Karpas-422 (cell line): Measurements from ENCODE around the gene TTC34. TPM values are rescaled to one million over a fixed set of nuclear protein-coding genes. Genes with fewer than 3 reads are reported as not detected.
A peak's percentile ranks its signal among the peaks of the same experiment; 100 is the strongest.

Experiments
- DNase-seq: peaks from one replicate; pipeline ENCODE4 v3.0.0-alpha.2; 2015
- H2AFZ ChIP-seq: fragments of 200-600 bp; sonication (generic); 2 replicates; pipeline ENCODE4 v1.6.1; 2014; ENCODE audit warnings: antibody characterized with exemption, low read length, mixed read lengths
- H3K27ac ChIP-seq: fragments of 200-600 bp; sonication (generic); 2 replicates; pipeline ENCODE4 v1.5.1; 2014; ENCODE audit warnings: mild to moderate bottlenecking, low read length, moderate library complexity
- H3K27me3 ChIP-seq: fragments of 200-600 bp; sonication (generic); 2 replicates; pipeline ENCODE4 v1.6.1; 2014; ENCODE audit warnings: low read length, mixed read lengths
- H3K36me3 ChIP-seq: fragments of 200-600 bp; sonication (generic); 2 replicates; pipeline ENCODE4 v1.6.1; 2014; ENCODE audit warnings: low read length, mixed read lengths; ENCODE audit not compliant: insufficient read depth
- H3K4me1 ChIP-seq: fragments of 200-600 bp; sonication (generic); 2 replicates; pipeline ENCODE4 v1.6.1; 2014; ENCODE audit warnings: mild to moderate bottlenecking, low read length, mixed read lengths
- H3K4me2 ChIP-seq: fragments of 200-600 bp; sonication (generic); 2 replicates; pipeline ENCODE4 v1.6.1; 2014; ENCODE audit warnings: low read length, low read depth, mild to moderate bottlenecking; ENCODE audit not compliant: poor library complexity, severe bottlenecking
- H3K4me3 ChIP-seq: fragments of 200-600 bp; sonication (generic); 2 replicates; pipeline ENCODE4 v1.5.1; 2014; ENCODE audit warnings: mild to moderate bottlenecking, antibody characterized with exemption, low read length, mixed read lengths
- H3K79me2 ChIP-seq: fragments of 200-600 bp; sonication (generic); 2 replicates; pipeline ENCODE4 v1.6.1; 2014; ENCODE audit warnings: mild to moderate bottlenecking, low read length, mixed read lengths
- H3K9ac ChIP-seq: fragments of 200-600 bp; sonication (generic); 2 replicates; pipeline ENCODE4 v1.6.0; 2014; ENCODE audit warnings: low read length
- H3K9me2 ChIP-seq: fragments of 200-600 bp; sonication (generic), shearing (Covaris generic); replicated peaks from 2 replicates; pipeline ENCODE4 v1.6.0; 2014; ENCODE audit warnings: mild to moderate bottlenecking, low read length, moderate library complexity; ENCODE audit not compliant: insufficient read depth
- H3K9me3 ChIP-seq: fragments of 300-700, 200-600 bp; sonication (generic); 2 replicates; pipeline ENCODE4 v1.6.1; 2014; ENCODE audit warnings: low read length, mixed read lengths
- H4K20me1 ChIP-seq: fragments of 200-600 bp; sonication (generic); 2 replicates; pipeline ENCODE4 v1.6.1; 2014; ENCODE audit warnings: mild to moderate bottlenecking, antibody characterized with exemption, low read length, low read depth; ENCODE audit not compliant: insufficient read depth
- total RNA-seq: library from RNA; depleted of rRNA; stranded (reverse); fragments of >200 nt; shearing (Covaris generic); gene quantifications from 2 replicates; pipeline ENCODE4 v1.2.3, GENCODE V29; 2014; ENCODE audit warnings: low replicate concordance

The TTC34 gene
- total RNA-seq, 1 experiment from 2014 or later: 1.0 TPM

DNA sequence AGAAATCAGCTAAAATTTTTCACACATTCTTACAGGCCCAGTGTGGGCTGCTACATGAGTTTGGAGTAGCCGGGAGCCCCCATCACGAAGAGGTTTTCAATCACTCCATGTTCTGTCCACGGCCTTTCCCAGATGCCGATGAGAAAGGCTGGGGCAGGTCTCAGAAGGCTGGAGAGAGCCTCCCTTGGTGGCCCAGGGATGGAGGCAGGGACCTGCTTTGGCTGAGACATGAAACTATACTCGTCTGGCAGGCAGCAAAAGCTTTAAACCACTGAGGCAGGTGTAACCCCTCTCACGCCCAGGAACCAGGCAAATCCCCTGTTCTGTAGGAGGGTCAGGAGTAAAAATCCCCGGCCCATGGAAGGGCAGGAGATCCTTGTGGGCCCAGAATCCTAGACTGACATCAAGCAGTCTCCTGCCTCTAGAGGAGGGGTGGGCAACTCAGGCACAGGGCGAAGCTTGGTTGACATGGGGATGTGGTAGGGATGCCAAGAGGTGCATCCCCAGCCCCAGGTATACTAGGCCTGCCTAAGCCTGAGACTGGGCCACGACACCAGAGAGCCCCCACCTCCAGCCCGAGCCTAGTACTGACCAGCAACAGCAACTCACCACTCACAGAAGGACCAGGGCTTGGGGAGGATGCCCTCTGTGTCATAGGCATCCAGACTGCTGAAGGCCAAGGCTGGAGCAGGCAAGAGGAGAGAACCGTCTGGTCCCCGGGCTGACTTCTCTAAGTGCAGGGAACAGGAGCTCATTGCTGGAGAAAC, 177.7 kb downstream of the TTC34 start:
- Histone ChIP-seq H3K9ac (no peak overlapping the region), H4K20me1 (no peaks in the 10 kb centered on the region), H3K4me3 (no peak overlapping the region), H3K9me2 (no peaks in the 10 kb centered on the region), H3K9me3 (no peaks in the 10 kb centered on the region), H3K27me3 (no peaks in the 10 kb centered on the region), H2AFZ (no peak overlapping the region), H3K4me2 (no peak overlapping the region), H3K36me3 (no peaks in the 10 kb centered on the region), H3K27ac (no peak overlapping the region), H3K79me2 (no peaks in the 10 kb centered on the region), H3K4me1 (no peaks in the 10 kb centered on the region)
- DNase-seq: no peak

DNA sequence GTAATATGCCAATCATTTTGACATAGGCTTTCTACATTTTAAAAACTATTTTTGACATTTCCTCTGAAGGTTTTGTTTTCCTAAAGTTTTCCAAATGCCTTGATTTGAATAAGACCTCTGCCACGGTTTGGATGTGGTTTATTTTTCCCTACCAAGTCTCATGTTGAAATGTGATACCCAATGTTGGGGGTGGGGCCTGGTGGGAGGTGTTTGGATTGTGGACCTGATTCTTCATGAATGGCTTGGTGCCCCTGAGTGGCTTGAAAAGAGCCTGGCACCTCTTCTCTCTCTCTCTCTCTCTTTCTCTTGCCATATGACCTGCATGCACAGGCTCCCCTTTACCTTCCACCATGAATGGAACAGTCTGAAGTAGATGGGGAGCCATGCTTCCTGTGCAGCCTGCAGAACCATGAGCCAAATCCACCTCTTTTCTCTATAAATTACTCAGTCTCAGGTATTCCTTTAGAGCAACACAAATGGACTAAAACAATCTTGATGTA, 183.5 kb downstream of the TTC34 start:
- no peak overlapping the region for H3K27ac ChIP-seq
- no peaks in the 10 kb centered on the region for H3K9me2 ChIP-seq
- H3K9me3 ChIP-seq: no peaks in the 10 kb centered on the region
- H3K9ac ChIP-seq: no peak overlapping the region
- H2AFZ ChIP-seq: no peak overlapping the region
- no peaks in the 10 kb centered on the region for H3K79me2 ChIP-seq
- no peak for DNase-seq
- no peaks in the 10 kb centered on the region for H3K36me3 ChIP-seq
- no peaks in the 10 kb centered on the region for H3K4me1 ChIP-seq
- no peak overlapping the region for H3K4me2 ChIP-seq
- H3K4me3 ChIP-seq: no peak overlapping the region
- no peaks in the 10 kb centered on the region for H3K27me3 ChIP-seq
- no peaks in the 10 kb centered on the region for H4K20me1 ChIP-seq

DNA sequence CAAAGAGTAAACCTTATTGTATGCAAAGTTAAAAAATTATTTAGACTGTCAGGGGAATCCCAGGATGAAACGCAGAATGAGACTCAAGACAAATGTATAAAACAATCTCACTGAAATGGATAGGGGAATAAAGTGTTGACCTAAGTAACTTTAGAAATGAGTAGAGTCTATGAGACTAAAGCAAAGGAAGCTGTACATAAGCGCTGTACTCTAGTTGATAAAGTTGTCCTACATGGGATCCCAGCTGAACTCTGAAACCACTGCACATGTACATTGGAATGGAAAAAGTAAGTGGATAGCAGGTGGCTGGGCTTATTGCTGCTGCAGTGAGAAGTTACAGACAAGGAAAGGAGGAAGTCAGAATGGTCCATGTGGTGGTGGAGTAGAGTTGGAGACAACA, 187.3 kb downstream of the TTC34 start:
- no peaks in the 10 kb centered on the region for H3K36me3 ChIP-seq
- H3K9me2 ChIP-seq: no peaks in the 10 kb centered on the region
- no peaks in the 10 kb centered on the region; the same call in 1 of the 2 replicates for H3K27me3 ChIP-seq
- no peak for DNase-seq
- peaks cover 7% of the 10 kb centered on the region for H3K4me1 ChIP-seq
- H3K27ac ChIP-seq: no peak overlapping the region
- H2AFZ ChIP-seq: no peak overlapping the region
- no peak overlapping the region for H3K4me2 ChIP-seq
- H3K9ac ChIP-seq: no peak overlapping the region
- H3K9me3 ChIP-seq: no peaks in the 10 kb centered on the region
- H3K4me3 ChIP-seq: no peak overlapping the region
- H3K79me2 ChIP-seq: no peaks in the 10 kb centered on the region
- no peaks in the 10 kb centered on the region for H4K20me1 ChIP-seq

DNA sequence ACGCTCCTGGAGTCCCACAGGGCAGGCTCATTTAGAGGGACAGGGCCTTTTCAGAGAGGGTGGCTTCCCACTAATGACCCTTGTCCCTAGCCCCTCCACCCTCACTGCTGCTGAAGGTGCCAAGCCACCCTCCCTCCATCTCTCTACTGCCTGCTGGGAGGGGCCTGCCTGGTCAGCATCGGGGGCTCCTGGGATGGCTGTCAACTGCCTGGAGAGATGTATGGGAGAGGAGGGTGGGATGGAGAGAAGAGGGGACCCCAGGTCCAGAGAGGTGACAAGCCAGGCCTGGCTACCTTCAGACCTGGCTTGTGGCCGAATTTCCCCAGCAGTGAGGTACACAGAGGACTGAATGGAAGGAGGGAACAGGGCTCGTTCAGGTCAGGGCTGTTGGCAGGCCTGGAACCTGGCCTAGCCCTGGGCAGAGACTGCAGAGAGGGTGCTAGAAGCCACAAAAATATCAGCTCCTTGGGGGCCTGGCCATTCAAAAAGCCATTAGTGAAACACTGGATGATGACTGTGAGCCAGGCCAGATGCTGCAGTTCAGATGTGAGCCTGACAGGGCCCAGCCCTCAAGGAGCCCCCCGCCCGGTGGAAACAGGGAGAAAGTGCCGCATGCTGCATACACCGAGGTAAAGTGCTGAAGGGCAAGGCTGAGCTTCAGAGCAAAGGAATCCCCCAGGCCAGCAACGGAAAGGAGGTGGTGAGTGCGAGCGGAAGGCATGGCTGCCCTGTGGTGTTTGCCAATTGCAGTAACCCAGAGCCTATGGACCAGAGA, 188.7 kb downstream of the TTC34 start:
- no peak overlapping the region for H3K4me2 ChIP-seq
- H3K4me1 ChIP-seq: peaks cover 7% of the 10 kb centered on the region
- no peaks in the 10 kb centered on the region for H3K79me2 ChIP-seq
- no peaks in the 10 kb centered on the region for H3K9me3 ChIP-seq
- no peaks in the 10 kb centered on the region for H3K36me3 ChIP-seq
- no peak overlapping the region for H3K27ac ChIP-seq
- H3K4me3 ChIP-seq: no peak overlapping the region
- no peak overlapping the region for H2AFZ ChIP-seq
- no peaks in the 10 kb centered on the region for H4K20me1 ChIP-seq
- no peaks in the 10 kb centered on the region; the same call in 1 of the 2 replicates for H3K27me3 ChIP-seq
- DNase-seq: no peak
- no peaks in the 10 kb centered on the region for H3K9me2 ChIP-seq
- no peak overlapping the region for H3K9ac ChIP-seq

DNA sequence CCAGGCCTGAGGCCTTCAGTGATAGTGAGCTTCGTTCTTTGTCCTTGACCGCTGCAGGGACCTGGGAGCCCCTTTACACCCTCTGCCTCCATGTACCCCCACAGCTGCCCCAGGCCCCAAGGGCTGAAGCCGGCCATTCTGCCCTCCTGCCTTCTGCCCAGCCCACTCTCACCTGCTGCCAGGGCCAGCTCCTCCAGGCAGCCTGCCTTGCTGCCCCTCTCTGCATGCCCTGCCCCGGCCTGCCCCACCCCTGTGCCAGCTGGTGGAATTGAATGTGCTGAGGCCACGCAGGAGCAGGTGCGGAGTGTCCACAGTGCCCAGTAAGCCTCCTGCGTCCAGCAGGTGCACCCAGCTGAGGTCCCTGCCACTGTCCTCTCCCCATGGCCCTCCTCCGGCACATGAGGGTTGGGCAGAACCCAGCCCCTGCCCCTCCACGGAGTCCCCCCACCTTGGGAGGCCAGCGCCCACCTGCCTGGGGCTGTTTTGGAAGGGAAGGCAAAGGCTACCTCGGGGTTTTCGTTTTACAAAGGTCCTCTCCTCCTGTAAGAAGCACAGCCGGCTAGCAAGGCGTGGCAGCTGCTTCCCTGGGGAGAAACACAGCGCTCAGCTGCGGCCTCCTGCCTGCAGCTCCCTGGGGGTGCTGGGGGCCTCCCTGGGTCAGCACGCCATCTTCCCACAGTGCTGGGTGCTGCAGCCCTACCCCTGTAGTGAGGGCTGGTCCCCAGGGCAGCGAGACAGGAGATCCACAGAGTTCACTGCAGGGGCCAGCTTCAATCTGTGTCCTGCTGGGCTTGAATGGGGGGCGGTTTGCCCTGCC, 189.7 kb downstream of the TTC34 start:
- Histone ChIP-seq H4K20me1 (no peaks in the 10 kb centered on the region), H3K36me3 (no peaks in the 10 kb centered on the region), H3K27me3 (no peaks in the 10 kb centered on the region; the same call in 1 of the 2 replicates), H3K27ac (no peak overlapping the region), H2AFZ (no peak overlapping the region), H3K9me2 (no peaks in the 10 kb centered on the region), H3K4me2 (peak overlapping the region; percentile 35), H3K4me1 (peaks cover 7% of the 10 kb centered on the region), H3K9me3 (no peaks in the 10 kb centered on the region), H3K9ac (no peak overlapping the region), H3K4me3 (no peak overlapping the region), H3K79me2 (no peaks in the 10 kb centered on the region)
- DNase-seq: peak; percentile 66

DNA sequence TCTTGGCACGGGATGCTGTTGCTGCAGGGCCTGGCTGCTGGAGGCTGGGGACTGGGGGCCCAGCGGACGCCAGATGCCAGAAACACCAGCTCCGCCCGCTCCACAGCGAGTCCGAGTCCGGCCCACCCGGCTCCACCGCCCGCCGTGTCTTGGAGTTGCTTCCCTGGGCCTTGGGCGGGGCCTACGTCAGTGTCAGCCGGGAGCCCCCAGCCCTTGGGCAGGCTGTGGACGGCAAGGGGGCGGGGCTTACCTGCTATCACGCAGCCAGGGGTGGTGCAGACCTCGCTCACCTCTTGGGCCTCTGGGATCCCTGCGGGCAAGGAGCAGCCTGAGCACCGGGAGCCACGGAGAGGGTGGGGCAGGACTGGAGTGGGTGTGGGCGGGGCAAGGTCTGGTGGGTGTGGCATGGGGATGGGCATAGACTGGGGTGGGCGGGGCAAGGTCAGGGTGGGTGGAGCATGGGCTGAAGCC, 190.4 kb downstream of the TTC34 start:
- Histone ChIP-seq H2AFZ (no peak overlapping the region), H3K9me3 (no peaks in the 10 kb centered on the region), H4K20me1 (no peaks in the 10 kb centered on the region), H3K4me3 (no peak overlapping the region), H3K27ac (no peak overlapping the region), H3K36me3 (no peaks in the 10 kb centered on the region), H3K9ac (no peak overlapping the region), H3K4me1 (peaks cover 7% of the 10 kb centered on the region), H3K27me3 (no peaks in the 10 kb centered on the region; the same call in 1 of the 2 replicates), H3K9me2 (no peaks in the 10 kb centered on the region), H3K4me2 (no peak overlapping the region), H3K79me2 (no peaks in the 10 kb centered on the region)
- peak; percentile 65 for DNase-seq

DNA sequence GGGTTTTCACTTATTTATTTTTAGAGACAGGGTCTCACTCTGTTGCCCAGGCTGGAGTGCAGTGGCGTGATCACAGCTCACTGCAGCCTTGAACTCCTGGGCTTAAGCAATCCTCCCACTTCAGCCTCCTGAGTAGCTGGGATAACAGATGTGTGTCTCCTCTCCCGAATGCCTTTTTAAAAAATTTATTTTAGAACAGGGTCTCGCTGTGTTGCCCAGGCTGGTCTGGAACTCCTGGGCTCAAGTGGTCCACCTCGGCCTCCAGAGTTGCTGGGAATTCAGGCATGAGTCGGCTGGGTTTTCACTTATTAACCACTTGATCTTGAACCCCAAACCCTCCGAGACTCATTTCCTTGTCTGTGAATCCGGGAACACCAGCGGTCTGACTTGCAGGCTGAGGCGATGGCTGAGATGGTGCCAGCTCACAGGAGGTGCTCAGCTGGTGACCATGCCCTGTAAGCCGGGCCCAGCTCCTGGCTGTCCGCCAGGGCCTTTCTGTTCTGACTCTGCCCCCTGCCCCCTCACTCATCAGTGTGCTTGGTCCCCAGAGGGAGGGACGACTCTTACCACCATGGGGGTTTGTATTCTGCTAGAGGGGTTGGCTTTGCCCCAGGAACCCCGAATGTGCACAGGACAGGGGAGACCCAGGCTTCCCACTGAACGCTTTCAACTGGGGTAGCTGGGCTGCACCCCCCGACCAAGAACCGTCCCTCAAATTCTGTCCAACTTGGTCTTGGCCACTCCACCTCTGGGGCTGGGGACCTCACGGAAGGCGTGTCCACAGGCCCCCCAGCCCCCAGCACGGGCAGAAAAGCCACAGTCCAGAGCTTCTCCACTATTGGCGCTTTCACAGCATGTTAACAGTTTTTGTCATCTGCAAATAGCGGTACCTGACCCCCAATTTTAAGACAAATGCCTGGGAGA, 191.2 kb downstream of the TTC34 start:
- Histone ChIP-seq H3K9me2 (no peaks in the 10 kb centered on the region), H3K27me3 (no peaks in the 10 kb centered on the region; the same call in 1 of the 2 replicates), H3K4me2 (no peak overlapping the region)

More for the DNA sequence above, 191.2 kb downstream of the TTC34 start:
- no peak overlapping the region for H3K27ac ChIP-seq
- H3K79me2 ChIP-seq: no peaks in the 10 kb centered on the region
- H3K36me3 ChIP-seq: no peaks in the 10 kb centered on the region
- peaks cover 7% of the 10 kb centered on the region for H3K4me1 ChIP-seq
- no peak overlapping the region for H2AFZ ChIP-seq
- no peaks in the 10 kb centered on the region for H4K20me1 ChIP-seq
- H3K9me3 ChIP-seq: no peaks in the 10 kb centered on the region
- DNase-seq: no peak
- no peak overlapping the region for H3K4me3 ChIP-seq
- no peak overlapping the region for H3K9ac ChIP-seq
